MCF 10A (cell line): ENCODE data around the gene NETO2. TPM values are rescaled to one million over a fixed set of nuclear protein-coding genes. Genes with fewer than 3 reads are reported as not detected.
"Not testable (repeated sequence)": the region's sequence is repeated elsewhere in the genome, so short reads cannot be mapped to it uniquely, and the experiment has no call there.

Source experiments
- BruUV-seq: library from RNA; stranded (reverse); fragments of 400-500 nt; replicated peaks from 2 replicates; lab custom pipeline; 2021; lab: Mats Ljungman, UMichigan
- CTCF ChIA-PET: fragments of 300-600 bp; sonication (Branson Sonifier 250); formaldehyde crosslinking; extraction: SDS; loops from one replicate; lab custom pipeline; 2021; ENCODE audit warnings: antibody characterized with exemption, inconsistent platforms; lab: Yijun Ruan, JAX
- POLR2A ChIA-PET: fragments of 300-600, 350-650 bp; sonication (Branson Sonifier 250); formaldehyde crosslinking; extraction: SDS; loops from one replicate; lab custom pipeline; 2020; ENCODE audit warnings: antibody characterized with exemption, inconsistent platforms; lab: Yijun Ruan, JAX
- DNase-seq: peaks from one replicate; pipeline ENCODE4 v3.0.0-alpha.2; 2018; ENCODE audit not compliant: unreplicated experiment
- H3K27ac Mint-ChIP-seq: one replicate; pipeline ENCODE4 v1.8.0; 2022; ENCODE audit warnings: mild to moderate bottlenecking, low read depth, mixed read lengths; ENCODE audit not compliant: unreplicated experiment
- H3K27me3 Mint-ChIP-seq: one replicate; pipeline ENCODE4 v1.8.0; 2022; ENCODE audit warnings: mixed read lengths; ENCODE audit not compliant: insufficient read depth, unreplicated experiment
- H3K36me3 Mint-ChIP-seq: one replicate; pipeline ENCODE4 v1.8.0; 2022; ENCODE audit warnings: mild to moderate bottlenecking, moderate library complexity, mixed read lengths; ENCODE audit not compliant: insufficient read depth, unreplicated experiment
- H3K4me1 Mint-ChIP-seq: one replicate; pipeline ENCODE4 v1.8.0; 2022; ENCODE audit warnings: mixed read lengths; ENCODE audit not compliant: insufficient read depth, unreplicated experiment
- H3K4me3 Mint-ChIP-seq: one replicate; pipeline ENCODE4 v1.8.0; 2022; ENCODE audit warnings: mild to moderate bottlenecking, moderate library complexity, mixed read lengths; ENCODE audit not compliant: unreplicated experiment
- H3K9me3 Mint-ChIP-seq: one replicate; pipeline ENCODE4 v1.8.0; 2022; ENCODE audit warnings: mixed read lengths; ENCODE audit not compliant: unreplicated experiment
- intact Hi-C: fragments of 100-400 bp; cut with micrococcal nuclease; formaldehyde crosslinking; loops from 2 replicates; pipeline ENCODE4 v1.14.1; 2022
- total RNA-seq: library from RNA; stranded (reverse); gene quantifications from 2 replicates; pipeline ENCODE4 v1.2.3, GENCODE V29; 2022
- TF ChIP-seq, protein P1 (sequence below): fragments of 200-600 bp; IDR thresholded peaks from one replicate; pipeline ENCODE4 v1.8.0; 2022; ENCODE audit warnings: antibody characterized with exemption, mild to moderate bottlenecking; ENCODE audit not compliant: unreplicated experiment

Gene NETO2
- total RNA-seq, 1 experiment from 2014 or later = 40.8 TPM

DNA sequence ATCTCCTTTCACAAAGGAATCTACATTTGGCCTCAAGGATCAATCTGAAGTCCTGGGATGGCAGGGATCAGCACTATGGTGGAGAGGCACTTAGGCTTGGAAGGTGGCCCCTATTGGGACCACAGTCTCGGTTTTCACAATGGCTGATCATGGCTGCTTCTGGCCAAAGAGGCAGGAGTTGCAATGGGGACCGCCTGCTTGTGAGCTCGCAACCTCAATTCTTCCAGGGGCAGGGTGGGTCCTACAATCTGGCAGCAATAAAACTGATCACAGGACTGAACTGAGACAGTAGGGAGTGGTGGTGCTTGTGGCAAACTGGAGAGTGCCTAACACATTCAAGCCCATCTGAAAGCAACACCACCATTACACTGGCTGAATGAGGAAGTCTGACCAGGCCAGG is 83.1 kb downstream of the NETO2 start:
- no peaks in the 10 kb centered on the region for H3K27me3 Mint-ChIP-seq
- H3K27ac Mint-ChIP-seq = no peak overlapping the region
- CTCF ChIA-PET = interaction anchor here (0.6 kb wide), 2 partner anchors 19 to 1004 kb away, joined by 3 read pairs; no protein-coding TSS in a partner anchor
- POLR2A ChIA-PET = no interaction called here
- TF ChIP-seq, protein P1, sequence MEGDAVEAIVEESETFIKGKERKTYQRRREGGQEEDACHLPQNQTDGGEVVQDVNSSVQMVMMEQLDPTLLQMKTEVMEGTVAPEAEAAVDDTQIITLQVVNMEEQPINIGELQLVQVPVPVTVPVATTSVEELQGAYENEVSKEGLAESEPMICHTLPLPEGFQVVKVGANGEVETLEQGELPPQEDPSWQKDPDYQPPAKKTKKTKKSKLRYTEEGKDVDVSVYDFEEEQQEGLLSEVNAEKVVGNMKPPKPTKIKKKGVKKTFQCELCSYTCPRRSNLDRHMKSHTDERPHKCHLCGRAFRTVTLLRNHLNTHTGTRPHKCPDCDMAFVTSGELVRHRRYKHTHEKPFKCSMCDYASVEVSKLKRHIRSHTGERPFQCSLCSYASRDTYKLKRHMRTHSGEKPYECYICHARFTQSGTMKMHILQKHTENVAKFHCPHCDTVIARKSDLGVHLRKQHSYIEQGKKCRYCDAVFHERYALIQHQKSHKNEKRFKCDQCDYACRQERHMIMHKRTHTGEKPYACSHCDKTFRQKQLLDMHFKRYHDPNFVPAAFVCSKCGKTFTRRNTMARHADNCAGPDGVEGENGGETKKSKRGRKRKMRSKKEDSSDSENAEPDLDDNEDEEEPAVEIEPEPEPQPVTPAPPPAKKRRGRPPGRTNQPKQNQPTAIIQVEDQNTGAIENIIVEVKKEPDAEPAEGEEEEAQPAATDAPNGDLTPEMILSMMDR = no peak
- no peak overlapping the region for H3K4me3 Mint-ChIP-seq
- intact Hi-C loops = no loop called here
- no peak for DNase-seq
- H3K9me3 Mint-ChIP-seq = no peaks in the 10 kb centered on the region
- no peaks in the 10 kb centered on the region for H3K4me1 Mint-ChIP-seq
- BruUV-seq = no TSS peak
- no peaks in the 10 kb centered on the region for H3K36me3 Mint-ChIP-seq

DNA sequence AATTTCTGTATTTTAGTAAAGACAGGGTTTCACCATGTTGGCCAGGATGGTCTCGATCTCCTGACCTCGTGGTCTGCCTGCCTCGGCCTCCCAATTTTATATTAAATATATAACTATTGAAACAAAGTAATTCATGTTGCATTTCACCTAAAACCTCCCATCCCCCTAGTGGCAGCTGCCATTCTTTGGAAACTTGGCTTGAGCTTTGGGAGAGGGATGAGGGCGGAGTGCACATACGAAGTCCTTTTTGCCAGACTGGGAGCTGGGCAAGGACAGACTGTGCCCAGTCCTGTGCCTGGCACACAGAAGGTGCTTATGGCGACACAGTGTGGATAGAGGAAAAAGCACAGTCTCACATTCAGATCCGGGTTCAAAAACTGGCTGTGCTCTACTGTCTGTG is 83.8 kb downstream of the NETO2 start:
- TF ChIP-seq, protein P1 = no peak
- no TSS peak for BruUV-seq
- H3K36me3 Mint-ChIP-seq = no peaks in the 10 kb centered on the region
- DNase-seq = no peak
- no peaks in the 10 kb centered on the region for H3K4me1 Mint-ChIP-seq
- intact Hi-C loops = no loop called here
- POLR2A ChIA-PET = no interaction called here
- H3K4me3 Mint-ChIP-seq = no peak overlapping the region
- H3K9me3 Mint-ChIP-seq = no peaks in the 10 kb centered on the region
- H3K27ac Mint-ChIP-seq = no peak overlapping the region
- H3K27me3 Mint-ChIP-seq = no peaks in the 10 kb centered on the region
- CTCF ChIA-PET = interaction anchor here (0.6 to 1.3 kb wide), 6 partner anchors 12 to 1005 kb away, joined by 3 to 7 read pairs (median 4); no protein-coding TSS in a partner anchor

DNA sequence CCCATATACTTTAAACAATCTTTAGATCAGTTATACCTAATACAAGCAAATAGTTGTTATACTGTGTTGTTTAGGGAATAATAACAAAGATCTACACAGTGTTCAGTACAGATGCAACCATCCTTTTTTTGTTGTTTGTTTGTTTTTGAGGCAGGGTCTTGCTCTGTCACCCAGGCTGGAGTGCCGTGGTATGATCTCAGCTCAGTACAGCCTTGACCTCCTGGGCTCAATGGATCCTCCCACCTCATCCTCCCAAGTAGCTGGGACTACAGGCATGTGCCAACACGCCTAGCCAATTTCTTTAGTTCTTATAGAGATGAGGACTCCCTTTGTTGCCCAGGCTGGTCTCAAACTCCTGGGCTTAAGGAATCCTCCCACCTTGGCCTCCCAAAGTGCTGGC is 84.6 kb downstream of the NETO2 start:
- intact Hi-C loops, H3K27me3 Mint-ChIP-seq, H3K9me3 Mint-ChIP-seq, POLR2A ChIA-PET, H3K36me3 Mint-ChIP-seq, BruUV-seq, H3K4me1 Mint-ChIP-seq, H3K27ac Mint-ChIP-seq, H3K4me3 Mint-ChIP-seq: not testable (repeated sequence)
- DNase-seq = peak; percentile 26
- CTCF ChIA-PET = interaction anchor here (0.6 to 1.3 kb wide), 4 partner anchors 21 to 619 kb away, joined by 3 to 8 read pairs (median 6); no protein-coding TSS in a partner anchor

DNA sequence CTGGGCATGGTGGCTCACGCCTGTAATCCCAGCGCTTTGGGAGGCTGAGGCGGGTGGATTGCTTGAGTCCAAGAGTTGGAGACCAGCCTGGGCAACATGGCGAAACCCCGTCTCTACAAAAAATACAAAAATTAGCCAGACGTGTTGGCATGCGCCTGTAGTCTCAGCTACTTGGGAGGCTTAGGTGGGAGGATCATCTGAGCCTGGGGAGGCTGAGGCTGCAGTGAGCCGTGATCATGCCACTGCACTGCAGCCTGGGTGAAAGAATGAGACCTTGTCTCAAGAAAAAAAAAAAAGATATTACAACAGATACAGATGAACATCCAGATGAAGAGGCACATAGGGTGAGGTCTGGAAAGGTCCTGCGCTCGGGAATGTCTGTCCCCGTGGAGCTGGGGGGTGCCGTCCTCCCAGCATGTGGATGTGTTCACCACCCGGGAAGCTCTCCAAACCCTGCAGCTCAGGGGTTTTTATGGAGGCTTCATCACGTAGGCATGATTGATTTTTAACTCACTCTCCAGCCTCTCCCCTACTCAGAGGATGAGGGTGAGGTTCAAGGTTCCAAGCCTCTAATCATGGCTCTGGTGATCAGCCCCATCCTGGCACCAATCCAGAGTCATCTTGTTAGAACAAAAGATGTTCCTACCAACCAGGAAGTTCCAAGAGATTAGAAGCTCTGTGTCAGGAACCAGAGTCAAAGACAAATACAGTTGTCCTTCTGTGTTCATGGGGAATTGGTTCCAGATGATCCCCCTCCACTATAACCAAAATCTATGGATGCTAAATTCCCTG is 85.3 kb downstream of the NETO2 start:
- Mint-ChIP-seq H3K27ac (no peak overlapping the region), H3K9me3 (no peaks in the 10 kb centered on the region), H3K36me3 (no peaks in the 10 kb centered on the region), H3K4me3 (no peak overlapping the region), H3K27me3 (no peaks in the 10 kb centered on the region), H3K4me1 (no peaks in the 10 kb centered on the region)
- intact Hi-C loops = no loop called here
- TF ChIP-seq, protein P1 = no peak
- ChIA-PET CTCF (interaction anchor here (0.6 to 1.3 kb wide), 5 partner anchors 20 to 1031 kb away, joined by 3 to 8 read pairs (median 4); no protein-coding TSS in a partner anchor), POLR2A (no interaction called here)
- DNase-seq = peak; percentile 10
- no TSS peak for BruUV-seq
